ENCODE results near the gene ABI3.

The ABI3 gene

GRCh38 chr17:49218941-49219913 lies 8.7 kb downstream of the ABI3 start:
- DNase-seq: no peak
- in situ Hi-C loops (cut with HindIII; ENCODE audit: low pct_ligation_motif_present, low pct_unique_long_range_greater_than_20kb, low sequenced_read_pairs): no loop called here

GRCh38 chr17:49219987-49220386 lies 9.5 kb downstream of the ABI3 start:
- in situ Hi-C loops (cut with HindIII; ENCODE audit: low pct_ligation_motif_present, low pct_unique_long_range_greater_than_20kb, low sequenced_read_pairs): no loop called here
- no peak for DNase-seq

GRCh38 chr17:49223168-49223516 lies 12.6 kb downstream of the ABI3 start:
- DNase-seq: no peak
- in situ Hi-C loops (cut with HindIII; ENCODE audit: low pct_ligation_motif_present, low pct_unique_long_range_greater_than_20kb, low sequenced_read_pairs): no loop called here

- peak; percentile 51 for DNase-seq
- in situ Hi-C loops (cut with HindIII; ENCODE audit: low pct_ligation_motif_present, low pct_unique_long_range_greater_than_20kb, low sequenced_read_pairs): no loop called here
Observed at GRCh38 chr17:49223517-49224197, 13.2 kb downstream of the ABI3 start.

GRCh38 chr17:49224198-49224996 lies 13.9 kb downstream of the ABI3 start:
- no peak for DNase-seq
- in situ Hi-C loops (cut with HindIII; ENCODE audit: low pct_ligation_motif_present, low pct_unique_long_range_greater_than_20kb, low sequenced_read_pairs): no loop called here

GRCh38 chr17:49224997-49225337 lies 14.5 kb downstream of the ABI3 start:
- no peak for DNase-seq
- in situ Hi-C loops (cut with HindIII; ENCODE audit: low pct_ligation_motif_present, low pct_unique_long_range_greater_than_20kb, low sequenced_read_pairs): no loop called here

- in situ Hi-C loops (cut with HindIII; ENCODE audit: low pct_ligation_motif_present, low pct_unique_long_range_greater_than_20kb, low sequenced_read_pairs): no loop called here
- DNase-seq: no peak
Observed at GRCh38 chr17:49225554-49226236, 15.2 kb downstream of the ABI3 start.

- DNase-seq: no peak
- in situ Hi-C loops (cut with HindIII; ENCODE audit: low pct_ligation_motif_present, low pct_unique_long_range_greater_than_20kb, low sequenced_read_pairs): no loop called here
Observed at GRCh38 chr17:49226771-49227435, 16.4 kb downstream of the ABI3 start.

GRCh38 chr17:49227436-49228261 lies 17.1 kb downstream of the ABI3 start:
- in situ Hi-C loops (cut with HindIII; ENCODE audit: low pct_ligation_motif_present, low pct_unique_long_range_greater_than_20kb, low sequenced_read_pairs): no loop called here

GRCh38 chr17:49229076-49229804 lies 18.7 kb downstream of the ABI3 start:
- in situ Hi-C loops (cut with HindIII; ENCODE audit: low pct_ligation_motif_present, low pct_unique_long_range_greater_than_20kb, low sequenced_read_pairs): no loop called here
- no peak for DNase-seq

More at GRCh38 chr17:49227436-49228261, 17.1 kb downstream of the ABI3 start:
- DNase-seq: peak; percentile 70

GRCh38 chr17:49229805-49230600 lies 19.5 kb downstream of the ABI3 start:
- in situ Hi-C loops (cut with HindIII; ENCODE audit: low pct_ligation_motif_present, low pct_unique_long_range_greater_than_20kb, low sequenced_read_pairs): no loop called here
- no peak for DNase-seq

GRCh38 chr17:49230636-49231562 lies 20.4 kb downstream of the ABI3 start, which contains the start of gene PHOSPHO1:
Gene PHOSPHO1 (minus strand): TSS chr17:49230787. CDS start chr17:49226691, 4,096 bp downstream.
- in situ Hi-C loops (cut with HindIII; ENCODE audit: low pct_ligation_motif_present, low pct_unique_long_range_greater_than_20kb, low sequenced_read_pairs): no loop called here

GRCh38 chr17:49231563-49231894 lies 21.0 kb downstream of the ABI3 start:
- in situ Hi-C loops (cut with HindIII; ENCODE audit: low pct_ligation_motif_present, low pct_unique_long_range_greater_than_20kb, low sequenced_read_pairs): no loop called here
- no peak for DNase-seq

More at GRCh38 chr17:49230636-49231562, 20.4 kb downstream of the ABI3 start, which contains the start of gene PHOSPHO1:
- DNase-seq: peak; percentile 85

- no peak for DNase-seq
- in situ Hi-C loops (cut with HindIII; ENCODE audit: low pct_ligation_motif_present, low pct_unique_long_range_greater_than_20kb, low sequenced_read_pairs): no loop called here
Observed at GRCh38 chr17:49234509-49235080, 24.1 kb downstream of the ABI3 start.

- no peak for DNase-seq
- in situ Hi-C loops (cut with HindIII; ENCODE audit: low pct_ligation_motif_present, low pct_unique_long_range_greater_than_20kb, low sequenced_read_pairs): no loop called here
Observed at GRCh38 chr17:49235896-49236295, 25.4 kb downstream of the ABI3 start.

Measured in ACHN (cell line).